Erythroblast (primary cell): ENCODE measurements around the gene SLC9A4.

ENCODE experiments used
- DNase-seq, 2 experiments: peaks; one replicate each; lab custom pipeline; 2025; lab: John Stamatoyannopoulos, UW
- GATA1 ChIP-seq: IDR thresholded peaks from 2 replicates; pipeline ENCODE4 v1.6.1; 2011; ENCODE audit warnings: low read depth, mild to moderate bottlenecking, control low read depth, low read length, moderate library complexity
- POLR2A ChIP-seq: IDR thresholded peaks from 2 replicates; pipeline ENCODE4 v1.6.1; 2011; ENCODE audit warnings: mild to moderate bottlenecking, low read length

The SLC9A4 gene

GRCh38 chr2:102499558-102499957, 26.5 kb downstream of the SLC9A4 start:
- TF ChIP-seq GATA1 (no peak), POLR2A (no peak)
- no peak for DNase-seq

- TF ChIP-seq POLR2A (no peak), GATA1 (no peak)
- no peak for DNase-seq
Measured at GRCh38 chr2:102502576-102502975, 29.6 kb downstream of the SLC9A4 start.

DNA sequence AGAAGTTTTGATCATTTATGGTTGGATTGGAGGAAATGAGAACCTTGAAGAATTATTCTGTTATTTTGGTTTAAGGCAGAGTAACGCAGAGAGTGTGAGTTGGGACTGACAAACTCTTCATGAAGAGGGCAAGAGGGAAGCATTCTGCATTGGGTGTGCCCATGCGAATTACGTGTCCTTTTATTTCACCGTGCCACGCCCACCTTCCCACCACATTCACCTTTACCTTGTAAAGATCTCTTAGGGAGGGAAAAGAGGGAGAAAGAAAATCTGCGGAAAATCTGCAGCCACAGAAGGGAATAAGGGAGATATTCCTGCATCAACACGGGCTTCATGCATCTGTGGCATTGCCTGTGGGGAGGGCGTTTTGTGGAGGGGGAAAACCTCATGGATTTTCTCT, 31.8 kb downstream of the SLC9A4 start:
- no peak for DNase-seq
- no peak for TF ChIP-seq GATA1
- TF ChIP-seq POLR2A, result no peak

DNA sequence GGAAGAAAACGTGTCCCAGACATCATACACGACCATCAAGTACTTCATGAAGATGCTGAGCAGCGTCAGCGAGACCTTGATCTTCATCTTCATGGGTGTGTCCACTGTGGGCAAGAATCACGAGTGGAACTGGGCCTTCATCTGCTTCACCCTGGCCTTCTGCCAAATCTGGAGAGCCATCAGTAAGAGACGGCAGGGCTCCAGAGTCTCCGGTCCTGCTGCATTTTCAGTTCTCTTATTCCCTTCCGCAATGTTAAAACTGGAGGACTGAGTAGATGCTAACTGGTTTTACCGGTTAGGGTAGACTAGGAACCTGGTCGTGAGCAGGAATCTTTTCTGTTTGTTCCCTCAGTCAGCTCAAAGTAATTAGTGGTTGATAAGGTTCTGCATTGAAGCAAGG, 32.3 kb downstream of the SLC9A4 start:
- TF ChIP-seq GATA1 (no peak), POLR2A (no peak)
- DNase-seq, result no peak

- DNase-seq, result no peak
- TF ChIP-seq POLR2A, result no peak
- TF ChIP-seq GATA1, result no peak
Measured at GRCh38 chr2:102506743-102507142, 33.7 kb downstream of the SLC9A4 start.

- TF ChIP-seq POLR2A (no peak), GATA1 (no peak)
- no peak for DNase-seq
Measured at GRCh38 chr2:102508863-102509262, 35.8 kb downstream of the SLC9A4 start.

DNA sequence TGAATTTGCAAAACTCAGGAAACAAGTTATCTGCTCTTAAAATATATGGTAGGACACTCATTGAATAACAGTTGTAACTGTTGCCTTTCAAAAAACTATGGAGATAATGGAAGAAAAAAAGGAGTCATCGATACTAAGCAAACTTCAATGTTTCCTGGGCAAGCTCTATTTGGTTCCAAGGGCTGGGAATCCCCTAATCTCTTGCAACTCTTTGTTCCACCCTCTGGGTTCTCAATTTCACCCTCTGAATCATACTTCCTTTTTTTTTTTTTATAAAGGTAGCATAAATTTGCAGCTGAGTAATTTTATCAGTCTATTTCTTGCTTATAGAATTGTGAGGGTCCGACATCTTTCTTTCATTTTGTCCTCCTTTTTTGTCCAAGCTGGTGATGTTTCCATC, 36.7 kb downstream of the SLC9A4 start:
- DNase-seq, result no peak
- no peak for TF ChIP-seq POLR2A
- TF ChIP-seq GATA1, result no peak

GRCh38 chr2:102510791-102511575, 38.0 kb downstream of the SLC9A4 start:
- TF ChIP-seq GATA1, result no peak
- TF ChIP-seq POLR2A, result no peak
- DNase-seq, result no peak

- no peak for DNase-seq
- TF ChIP-seq POLR2A (no peak), GATA1 (no peak)
Measured at GRCh38 chr2:102512161-102512560, 39.1 kb downstream of the SLC9A4 start.

- TF ChIP-seq GATA1 (no peak), POLR2A (no peak)
- DNase-seq, result no peak
Measured at GRCh38 chr2:102513355-102513939, 40.4 kb downstream of the SLC9A4 start.

GRCh38 chr2:102514061-102514785, 41.2 kb downstream of the SLC9A4 start:
- TF ChIP-seq GATA1 (no peak), POLR2A (no peak)
- DNase-seq, result no peak

DNA sequence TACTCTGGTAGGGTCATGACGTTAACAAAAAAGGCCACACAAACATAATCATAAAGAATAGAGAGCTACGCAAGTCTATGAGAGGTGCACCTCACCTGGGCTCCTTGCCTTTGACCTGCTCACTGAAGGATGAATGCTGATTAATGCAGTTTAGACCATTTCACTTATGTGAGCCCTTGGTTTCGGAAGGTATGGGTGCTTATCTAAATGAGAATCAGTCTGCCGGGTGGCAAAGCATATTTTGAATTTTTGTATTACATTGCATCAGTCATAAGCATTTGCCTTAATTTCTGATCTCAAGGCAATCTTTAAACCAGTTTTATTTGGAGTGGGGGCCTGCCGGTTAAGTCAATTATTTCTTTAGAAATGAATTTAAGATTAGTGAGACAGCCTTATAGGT, 42.8 kb downstream of the SLC9A4 start:
- no peak for DNase-seq
- no peak for TF ChIP-seq GATA1
- TF ChIP-seq POLR2A, result no peak

DNA sequence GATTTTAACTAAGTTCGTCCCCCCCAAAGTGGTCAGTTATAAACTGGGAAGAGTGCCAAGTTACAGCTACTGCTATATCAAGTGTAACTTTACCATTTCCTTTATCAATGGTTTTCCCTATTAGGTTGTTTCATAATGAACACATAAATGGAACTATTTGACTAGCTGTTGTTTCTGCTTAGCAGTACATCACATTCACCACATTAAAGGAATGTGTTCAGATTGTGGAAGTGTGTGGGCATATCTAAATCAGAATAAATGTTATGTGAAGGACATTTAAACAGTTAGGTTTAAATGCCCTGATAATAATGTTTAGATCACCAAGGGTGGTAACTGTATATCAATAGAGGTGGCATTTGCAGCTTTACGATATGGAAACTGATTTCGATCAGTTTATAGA, 45.1 kb downstream of the SLC9A4 start:
- TF ChIP-seq POLR2A (no peak), GATA1 (no peak)
- DNase-seq, result no peak

DNA sequence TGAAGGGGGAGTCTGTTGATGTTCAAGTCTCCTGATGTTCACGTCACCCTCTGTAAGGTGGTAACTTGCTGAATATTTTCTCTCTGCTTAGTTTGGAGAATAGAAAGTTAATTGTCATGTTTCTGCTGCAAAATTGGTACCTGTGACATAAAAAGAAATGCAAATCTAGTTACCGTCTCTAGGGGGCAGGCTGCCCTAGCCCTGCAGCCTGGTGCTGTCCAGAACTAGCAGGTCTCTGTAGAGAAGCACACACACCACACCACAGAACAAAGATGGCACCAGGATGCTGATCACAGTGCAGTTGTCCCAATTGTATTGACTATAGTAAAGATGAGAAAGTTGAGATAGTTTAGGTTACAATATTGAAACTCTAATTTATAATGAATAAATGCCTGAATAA, 47.0 kb downstream of the SLC9A4 start:
- TF ChIP-seq POLR2A (no peak), GATA1 (no peak)
- peak; percentile 46 to 61 for DNase-seq

DNA sequence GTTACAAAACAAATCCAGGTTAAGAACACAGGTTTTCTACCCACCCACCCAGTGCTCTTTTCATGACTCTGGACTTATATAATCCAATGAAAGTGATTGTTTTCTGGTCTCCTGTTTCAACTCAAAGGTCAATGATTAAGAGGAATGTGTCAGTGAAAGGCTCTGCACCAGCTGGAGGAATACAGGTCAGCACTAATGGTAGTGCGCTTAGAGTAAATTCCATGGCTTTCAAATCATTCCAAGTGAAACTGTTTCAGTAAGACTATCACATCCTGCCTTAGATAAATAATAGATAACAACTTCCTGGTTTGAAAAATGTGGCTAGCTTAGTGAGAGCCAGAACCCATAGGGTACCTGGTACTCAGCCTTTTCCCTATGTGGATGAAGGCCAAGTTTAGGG, 47.8 kb downstream of the SLC9A4 start:
- no peak for DNase-seq
- TF ChIP-seq GATA1 (no peak), POLR2A (no peak)
